Measurements from ENCODE around the gene ZBTB20. TPM values are rescaled to one million over a fixed set of nuclear protein-coding genes. Genes with fewer than 3 reads are reported as not detected.
A peak's percentile ranks its signal among the peaks of the same experiment; 100 is the strongest.

The ZBTB20 gene
- total and polyA plus RNA-seq, 2 of the 4 experiments (the other 2 are of a cell fraction): 0.75 to 14.7 TPM

GRCh38 chr3:114660124-114660523, 487.0 kb downstream of the ZBTB20 start:
- Histone ChIP-seq H3K23ac (ENCODE audit: low read depth, low read length) (peak overlapping the region; percentile 60; the same call in 1 of the 2 replicates), H3K18ac (ENCODE audit: low read depth, low read length) (peak overlapping the region; percentile 96), H3K27ac (ENCODE audit: insufficient read depth, low read length) (peak overlapping the region; percentile 64; the same call in 1 of the 2 replicates), H3K4me2 (ENCODE audit: low read depth, low read length) (peak overlapping the region; percentile 99), H2BK5ac (ENCODE audit: low read depth, low read length, poor library complexity, severe bottlenecking) (peak overlapping the region; percentile 92), H3K9me3 (ENCODE audit: control insufficient read depth, insufficient read depth, low read length) (no peaks in the 10 kb centered on the region), H2AFZ (replicated peaks; ENCODE audit: low read length, poor library complexity) (no peak overlapping the region), H4K20me1 (ENCODE audit: insufficient read depth, low read length) (no peaks in the 10 kb centered on the region), H2BK120ac (ENCODE audit: low read depth, low read length) (peak overlapping the region; percentile 76), H3K4me3 (ENCODE audit: insufficient read depth, low read depth, low read length) (peak overlapping the region; percentile 34; the same call in 1 of the 2 replicates), H4K5ac (ENCODE audit: low read depth, low read length) (peak overlapping the region; percentile 89; the same call in 1 of the 2 replicates), H2BK15ac (ENCODE audit: low read depth, low read length) (no peak overlapping the region), H2AK5ac (ENCODE audit: low read depth, low read length) (no peak overlapping the region), H2BK20ac (ENCODE audit: low read depth, low read length) (peak overlapping the region; percentile 75; the same call in 1 of the 2 replicates), H3K4me1 (ENCODE audit: control insufficient read depth, insufficient read depth, low read length) (peaks cover 9% of the 10 kb centered on the region), H3K9me1 (ENCODE audit: insufficient read depth, low read length) (no peaks in the 10 kb centered on the region), H4K91ac (ENCODE audit: insufficient read depth, low read depth, low read length) (0 out of 2 replicates have a peak overlapping the region, but pooled peaks have one; percentile 40), H3K14ac (replicated peaks; ENCODE audit: low read depth, low read length) (peak overlapping the region; percentile 42), H4K8ac (ENCODE audit: low read depth in 2 of 2, low read length in 2 of 2) (peak overlapping the region in 1 of 2 experiments; percentile 57; a peak in 1 of 4 replicates), H2AK9ac (replicated peaks; ENCODE audit: low read depth, low read length, poor library complexity) (no peak overlapping the region), H3K79me1 (ENCODE audit: low read depth in 1 of 2, low read length in 2 of 2) (no peaks in the 10 kb centered on the region), H3K4ac (ENCODE audit: low read depth, low read length) (no peak overlapping the region; the same call in 1 of the 2 replicates), H3K56ac (ENCODE audit: extremely low read depth, insufficient read depth, low read length) (no peak overlapping the region; the same call in 1 of the 2 replicates), H3K9ac (ENCODE audit: low read depth, low read length) (peak overlapping the region; percentile 76; the same call in 1 of the 2 replicates), H3K27me3 (ENCODE audit: control insufficient read depth, insufficient read depth, low read length) (no peaks in the 10 kb centered on the region), H3K36me3 (ENCODE audit: control insufficient read depth, insufficient read depth, low read length) (no peaks in the 10 kb centered on the region)
- BruUV-seq (replicated peaks): no TSS peak
- POLR2A ChIA-PET (ENCODE audit: unreplicated experiment): interaction anchor here (0.6 to 0.7 kb wide), 2 partner anchors 9 to 55 kb away, joined by 3 read pairs; no protein-coding TSS in a partner anchor
- no CpG with 5 or more reads among the region's 6 CpGs for WGBS, 2 experiments (ENCODE audit: extremely low coverage in 2 of 2, insufficient read length in 1 of 2)
- TF ChIP-seq CTCF (conservative IDR thresholded peaks at IDR 0.05; ENCODE audit: low read depth, low read length): no peak
- TF ChIP-seq RCOR1 (IDR thresholded peaks at IDR 0.05; ENCODE audit: insufficient replicate concordance, low read length): no peak
- no peak for TF ChIP-seq FOS (IDR thresholded peaks at IDR 0.05; ENCODE audit: low read depth, low read length)
- TF ChIP-seq RAD21 (IDR thresholded peaks at IDR 0.05; ENCODE audit: low read length): no peak
- no peak for TF ChIP-seq MAFK (IDR thresholded peaks at IDR 0.05; ENCODE audit: low read depth, low read length)
- no peak for TF ChIP-seq POLR2A (IDR thresholded peaks at IDR 0.05; ENCODE audit: low read depth, low read length)
- TF ChIP-seq NFE2L2 (IDR thresholded peaks at IDR 0.05; ENCODE audit: low read depth, low read length): no peak
- TF ChIP-seq RFX5 (IDR thresholded peaks at IDR 0.05; ENCODE audit: low read depth, low read length): no peak
- dilution Hi-C loops (cut with HindIII; ENCODE audit: low sequenced_read_pairs, unreplicated experiment) (no loop called here), intact Hi-C loops (cut with micrococcal nuclease) (no loop called here), in situ Hi-C loops (cut with MboI; ENCODE audit: low sequenced_read_pairs) (no loop called here)
- DNase-seq: peak; percentile 75
- CTCF ChIA-PET: interaction anchor here (1.6 kb wide), 1 partner anchor 241 kb away, joined by 3 read pairs; no protein-coding TSS in a partner anchor
- ATAC-seq (ENCODE audit: low read depth): peak; percentile 75

All from IMR-90 (cell line).